Thyroid gland (tissue), 4 donors: ENCODE data around the gene PAX7.

Source experiments
- CTCF ChIP-seq, 6 experiments: fragments of 200-600 bp in 3 of 6; fragments of 450-650 bp in 3 of 6; sonication (generic) in 3 of 6; IDR thresholded peaks; one replicate each; pipeline ENCODE4 v1.5.1; 2016 to 2019; ENCODE audit warnings: antibody characterized with exemption in 6 of 6, mild to moderate bottlenecking in 2 of 6, inconsistent platforms in 1 of 6, moderate library complexity in 1 of 6
- POLR2A ChIP-seq, 2 donors: fragments of 450-650 bp; IDR thresholded peaks; one replicate each; pipeline ENCODE4 v1.6.1; 2017; ENCODE audit warnings: antibody characterized with exemption in 2 of 2, mild to moderate bottlenecking in 2 of 2, moderate library complexity in 1 of 2

GRCh38 chr1:18793164-18793563 is 162.5 kb downstream of the PAX7 start:
- TF ChIP-seq CTCF (IDR thresholded peaks at IDR 0.05) (no peak), POLR2A (IDR thresholded peaks at IDR 0.05) (no peak)
